Adrenal gland (tissue), 12 donors: ENCODE measurements around the gene NETO2. TPM values are rescaled to one million over a fixed set of nuclear protein-coding genes. Genes with fewer than 3 reads are reported as not detected.
"Not testable (repeated sequence)": the region's sequence is repeated elsewhere in the genome, so short reads cannot be mapped to it uniquely, and the experiment has no call there.

Source experiments
- DNase-seq, 7 donors: peaks; one replicate each; pipeline ENCODE4 v3.0.0-alpha.2; 2019 to 2020
- H3K27ac ChIP-seq, 5 donors: fragments of 200-600 bp; sonication (generic) in 4 of 5; 1 replicate in 3 of 5; 2 replicates in 2 of 5; pipeline versions ENCODE4 v1.5.1 to v1.8.0; 2016 to 2020; ENCODE audit warnings: mild to moderate bottlenecking in 1 of 5
- H3K27me3 ChIP-seq: fragments of 200-600 bp; 2 replicates; pipeline ENCODE4 v1.8.0; 2021
- H3K36me3 ChIP-seq, 2 donors: fragments of 200-600 bp; replicated peaks in 1 of 2; 1 replicate in 1 of 2; 2 replicates in 1 of 2; pipeline versions ENCODE4 v1.5.1 to v1.8.0; 2018 to 2022
- H3K4me1 ChIP-seq, 2 donors: fragments of 200-600 bp; replicated peaks in 1 of 2; 1 replicate in 1 of 2; 2 replicates in 1 of 2; pipeline versions ENCODE4 v1.5.1 to v1.8.0; 2018 to 2021
- H3K4me3 ChIP-seq, 4 donors: fragments of 200-600 bp; sonication (generic) in 3 of 4; one replicate each; pipeline ENCODE4 v1.5.1; 2016 to 2018
- H3K9me3 ChIP-seq, 3 donors: fragments of 200-600 bp; sonication (generic) in 1 of 3; replicated peaks in 1 of 3; 1 replicate in 2 of 3; 2 replicates in 1 of 3; pipeline versions ENCODE4 v1.5.1 to v1.8.0; 2016 to 2021
- CTCF ChIP-seq, 6 experiments: fragments of 450-650 bp in 4 of 6; fragments of 200-600 bp in 2 of 6; sonication (generic) in 1 of 6; IDR thresholded peaks; 1 replicate in 5 of 6; 2 replicates in 1 of 6; pipeline versions ENCODE4 v1.5.1 to v1.8.0; 2016 to 2021; ENCODE audit warnings: antibody characterized with exemption in 6 of 6, mild to moderate bottlenecking in 2 of 6, moderate library complexity in 1 of 6
- POLR2A ChIP-seq, 2 donors: fragments of 450-650 bp; IDR thresholded peaks; one replicate each; pipeline ENCODE4 v1.6.1; 2017; ENCODE audit warnings: antibody characterized with exemption in 2 of 2, mild to moderate bottlenecking in 2 of 2, moderate library complexity in 1 of 2
- WGBS, 4 donors: extraction: QIAGEN DNeasy Blood & Tissue Kit in 2 of 4; methylation state at CpG; one replicate each; pipeline versions ENCODE4 v1.1.5 to v1.1.7; 2013 to 2017; 5-methylcytosine and 5-hydroxymethylcytosine counted together
- intact Hi-C, 2 donors: fragments of 100-400 bp; cut with DNase I; formaldehyde crosslinking; loops; one replicate each; pipeline versions ENCODE4 v1.14.1 to v1.15.0; 2022 to 2023
- polyA plus RNA-seq, 3 donors: library from polyadenylated mRNA; stranded (reverse); fragments of 200-250 nt in 2 of 3; fragments of 350-450 nt in 1 of 3; fragmentation: Illumina TruSeq in 1 of 3; extraction: RNeasy Lipid Tissue Mini Kit (QIAGEN cat#74804) in 1 of 3; gene quantifications; one replicate each; pipeline ENCODE4 v1.2.3, GENCODE V29; 2013 to 2014
- total RNA-seq, 9 donors: library from RNA; depleted of rRNA in 4 of 9; stranded (reverse); fragments of >200 nt in 4 of 9; fragments of 120-200 nt in 1 of 9; fragmentation: NEBNext Ultra II Directional in 1 of 9; extraction: Animal tissue kit (Norgen Biotek cat#: 25700) in 1 of 9; gene quantifications; one replicate each; pipeline versions ENCODE4 v1.1.0 to v1.2.4, GENCODE V29; 2013 to 2023
- donor health status: healthy with polysubstance abuse.
- donor health status: Bipolar disorder and iron deficiency.
- donor health status: DM: yes; HTN: yes; CAD: no.
- donor health status: DM: no; HTN: no; CAD: no.
- donor health status: DM: no; HTN: no; CAD: no.
- donor health status: DM: yes; HTN: yes; CAD: no.

Gene NETO2
- total and polyA plus RNA-seq, 12 donors = 1.9 to 46.3 (median 9.8) TPM

DNA sequence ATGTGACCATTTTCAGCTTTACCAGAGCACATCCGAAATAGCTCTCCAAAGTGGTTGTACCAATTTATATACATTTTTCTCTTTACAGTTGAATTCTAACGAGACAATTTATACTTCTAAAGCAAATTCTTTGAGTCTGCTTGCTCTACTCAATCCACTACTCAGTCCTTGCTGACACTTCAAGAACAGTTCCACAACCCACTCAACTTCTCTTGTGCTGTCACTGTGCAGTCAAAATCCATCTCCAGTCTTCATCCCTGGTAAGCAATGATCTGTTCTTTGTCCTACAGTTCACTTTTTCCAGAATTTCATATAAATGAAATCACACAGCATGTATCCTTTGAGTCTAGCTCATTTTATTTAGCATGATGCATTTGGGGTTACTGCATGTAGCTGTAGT lies 30.6 kb downstream of the NETO2 start:
- no peaks in the 10 kb centered on the region for H3K4me1 ChIP-seq
- H3K9me3 ChIP-seq = no peaks in the 10 kb centered on the region
- no peaks in the 10 kb centered on the region for H3K36me3 ChIP-seq
- no peak for TF ChIP-seq POLR2A (IDR thresholded peaks at IDR 0.05)
- TF ChIP-seq CTCF (IDR thresholded peaks at IDR 0.05) = no peak
- intact Hi-C loops = no loop called here
- 90 to 97% (median 93%) methylated on average over 2 of the region's 2 CpGs for WGBS, 4 donors
- H3K27ac ChIP-seq = no peak overlapping the region
- no peak overlapping the region for H3K4me3 ChIP-seq
- no peaks in the 10 kb centered on the region for H3K27me3 ChIP-seq
- no peak for DNase-seq

DNA sequence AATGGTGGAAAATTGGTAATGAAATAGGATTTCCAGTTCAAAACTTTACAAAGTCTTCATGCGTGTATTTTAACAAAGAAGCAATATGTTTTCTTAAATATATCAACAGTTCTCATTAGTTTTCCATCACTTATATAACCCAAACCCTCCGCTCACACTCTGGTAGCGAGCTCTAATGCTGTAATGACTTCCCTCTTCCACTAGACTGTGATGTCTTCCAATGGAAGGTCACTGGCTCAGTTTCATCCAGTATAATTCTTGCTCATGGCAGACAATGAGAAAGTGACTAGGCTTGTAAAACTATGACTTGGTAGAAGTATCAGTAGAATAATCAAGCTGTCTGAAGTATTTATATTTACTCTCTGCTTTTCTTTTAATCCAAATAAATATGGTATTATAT lies 32.8 kb downstream of the NETO2 start:
- Histone ChIP-seq H3K27ac (no peak overlapping the region), H3K9me3 (no peaks in the 10 kb centered on the region), H3K36me3 (no peaks in the 10 kb centered on the region), H3K27me3 (no peaks in the 10 kb centered on the region), H3K4me3 (no peak overlapping the region), H3K4me1 (no peaks in the 10 kb centered on the region)
- 95 to 99% (median 96%) methylated on average over 3 of the region's 3 CpGs for WGBS, 4 donors
- no peak for DNase-seq
- TF ChIP-seq CTCF (IDR thresholded peaks at IDR 0.05) (no peak), POLR2A (IDR thresholded peaks at IDR 0.05) (no peak)
- intact Hi-C loops = no loop called here

- Histone ChIP-seq H3K27ac (no peak overlapping the region), H3K36me3 (no peaks in the 10 kb centered on the region), H3K27me3 (no peaks in the 10 kb centered on the region), H3K4me3 (no peak overlapping the region), H3K4me1 (no peaks in the 10 kb centered on the region), H3K9me3 (no peaks in the 10 kb centered on the region)
- intact Hi-C loops = no loop called here
- TF ChIP-seq POLR2A (IDR thresholded peaks at IDR 0.05) (no peak), CTCF (IDR thresholded peaks at IDR 0.05) (no peak)
- no peak for DNase-seq
- WGBS, 4 donors = 76 to 94% (median 81%) methylated on average over 5 of the region's 5 CpGs
These were observed 34.4 kb downstream of the NETO2 start for GRCh38 chr16:47109361-47109760.

GRCh38 chr16:47102921-47103320 lies 40.8 kb downstream of the NETO2 start:
- H3K9me3 ChIP-seq, H3K4me1 ChIP-seq, H3K27me3 ChIP-seq, H3K36me3 ChIP-seq, H3K27ac ChIP-seq, intact Hi-C loops, H3K4me3 ChIP-seq, DNase-seq: not testable (repeated sequence)
- WGBS, 4 donors = 95 to 97% (median 96%) methylated on average over 4 of the region's 4 CpGs

DNA sequence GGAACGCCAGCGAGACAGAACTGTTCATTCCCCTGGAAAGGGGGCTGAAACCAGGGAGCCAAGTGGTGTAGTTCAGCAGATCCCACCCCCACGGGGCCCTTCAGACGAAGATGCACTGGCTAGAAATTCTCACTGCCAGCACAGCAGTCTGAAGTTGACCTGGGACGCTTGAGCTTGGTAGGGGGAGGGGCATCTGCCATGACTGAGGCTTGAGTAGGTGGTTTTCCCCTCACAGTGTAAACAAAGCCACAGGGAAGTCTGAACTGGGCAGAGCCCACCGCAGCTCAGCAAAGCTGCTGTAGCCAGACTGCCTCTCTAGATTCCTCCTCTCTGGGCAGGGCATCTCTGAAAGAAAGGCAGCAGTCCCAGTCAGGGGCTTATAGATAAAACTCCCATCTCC lies 46.6 kb downstream of the NETO2 start:
- H3K4me3 ChIP-seq, H3K36me3 ChIP-seq, H3K9me3 ChIP-seq, H3K4me1 ChIP-seq, H3K27me3 ChIP-seq, DNase-seq, H3K27ac ChIP-seq, intact Hi-C loops: not testable (repeated sequence)
- WGBS, 4 donors = 84 to 100% (median 86%) methylated on average over 1 to 6 of the region's 6 CpGs
